WTC11 (cell line): ENCODE results near the gene MON2. TPM values are rescaled to one million over a fixed set of nuclear protein-coding genes. Genes with fewer than 3 reads are reported as not detected.

ENCODE experiments used
- ATAC-seq: fragments of 200-7000 bp; cut with Tn5 transposase; 2 replicates; pipeline ENCODE4 v1.10.0; 2021; ENCODE audit warnings: mild to moderate bottlenecking, moderate library complexity
- CTCF ChIA-PET: fragments of 300-600 bp; sonication (Branson Sonifier 250); formaldehyde crosslinking; loops from one replicate; lab custom pipeline; 2021; ENCODE audit warnings: antibody characterized with exemption; lab: Charles Lee
- POLR2A ChIA-PET: fragments of 350-600 bp; sonication (Branson Sonifier 250); formaldehyde crosslinking; loops from one replicate; lab custom pipeline; 2021; ENCODE audit warnings: antibody characterized with exemption; lab: Charles Lee
- DNase-seq: peaks from one replicate; pipeline ENCODE4 v3.0.0; 2021; ENCODE audit warnings: low spot score
- H3K27ac Mint-ChIP-seq: 2 replicates; pipeline ENCODE4 v1.8.0; 2021; ENCODE audit warnings: mixed read lengths
- H3K27me3 Mint-ChIP-seq: 2 replicates; pipeline ENCODE4 v1.8.0; 2021; ENCODE audit warnings: low read depth, mild to moderate bottlenecking, moderate library complexity, mixed read lengths
- H3K36me3 Mint-ChIP-seq: 2 replicates; pipeline ENCODE4 v1.8.0; 2021; ENCODE audit warnings: mixed read lengths
- H3K4me1 Mint-ChIP-seq: 2 replicates; pipeline ENCODE4 v1.8.0; 2022; ENCODE audit warnings: mixed read lengths
- H3K4me3 Mint-ChIP-seq: 2 replicates; pipeline ENCODE4 v1.8.0; 2021; ENCODE audit warnings: mild to moderate bottlenecking, moderate library complexity, mixed read lengths
- H3K9me3 Mint-ChIP-seq: 2 replicates; pipeline ENCODE4 v1.8.0; 2021; ENCODE audit warnings: mixed read lengths
- ATF1 ChIP-seq: sonication (generic); formaldehyde crosslinking; IDR thresholded peaks from 2 replicates; pipeline ENCODE4 v1.8.1; 2023; ENCODE audit warnings: mild to moderate bottlenecking, moderate library complexity, missing genetic modification reagents
- CDX4 ChIP-seq: fragments of 250-450 bp; sonication (Bioruptor Pico); IDR thresholded peaks from 2 replicates; pipeline ENCODE4 v1.9.0; 2021; ENCODE audit warnings: moderate library complexity, mild to moderate bottlenecking, inconsistent platforms, borderline replicate concordance
- CREM ChIP-seq: sonication (generic); formaldehyde crosslinking; IDR thresholded peaks from 2 replicates; pipeline ENCODE4 v1.8.1; 2022; ENCODE audit warnings: mild to moderate bottlenecking, missing genetic modification reagents, moderate library complexity
- E2F1 ChIP-seq: sonication (generic); formaldehyde crosslinking; IDR thresholded peaks from 2 replicates; pipeline ENCODE4 v1.8.0; 2022; ENCODE audit warnings: mild to moderate bottlenecking, missing genetic modification reagents
- ETV6 ChIP-seq: sonication (generic); formaldehyde crosslinking; IDR thresholded peaks from 2 replicates; pipeline ENCODE4 v1.8.1; 2022; ENCODE audit warnings: mild to moderate bottlenecking, missing genetic modification reagents
- HMGA2 ChIP-seq: fragments of 250-450 bp; sonication (Bioruptor Pico); IDR thresholded peaks from 2 replicates; pipeline ENCODE4 v1.4.0; 2021; ENCODE audit warnings: mild to moderate bottlenecking, moderate library complexity
- MXD4 ChIP-seq: fragments of 250-450 bp; sonication (Bioruptor Pico); IDR thresholded peaks from 2 replicates; pipeline ENCODE4 v1.8.0; 2021; ENCODE audit warnings: mild to moderate bottlenecking, moderate library complexity, borderline replicate concordance
- NFYB ChIP-seq: sonication (generic); formaldehyde crosslinking; conservative IDR thresholded peaks from 2 replicates; pipeline ENCODE4 v1.8.0; 2022; ENCODE audit warnings: low read depth, missing genetic modification reagents
- NR2C2 ChIP-seq: sonication (generic); formaldehyde crosslinking; IDR thresholded peaks from 2 replicates; pipeline ENCODE4 v1.8.0; 2022; ENCODE audit warnings: mild to moderate bottlenecking, missing genetic modification reagents
- RELA ChIP-seq: sonication (generic); formaldehyde crosslinking; IDR thresholded peaks from 2 replicates; pipeline ENCODE4 v1.8.1; 2022; ENCODE audit warnings: missing genetic modification reagents, mild to moderate bottlenecking, borderline replicate concordance
- SMAD3 ChIP-seq: sonication (generic); formaldehyde crosslinking; IDR thresholded peaks from 2 replicates; pipeline ENCODE4 v1.8.0; 2022; ENCODE audit warnings: missing genetic modification reagents, mild to moderate bottlenecking, borderline replicate concordance
- STAT6 ChIP-seq: sonication (generic); formaldehyde crosslinking; conservative IDR thresholded peaks from 2 replicates; pipeline ENCODE4 v1.8.1; 2023; ENCODE audit warnings: mild to moderate bottlenecking, low read depth, missing genetic modification reagents, moderate library complexity
- USF1 ChIP-seq: sonication (generic); formaldehyde crosslinking; IDR thresholded peaks from 2 replicates; pipeline ENCODE4 v1.8.0; 2022; ENCODE audit warnings: mild to moderate bottlenecking, missing genetic modification reagents
- USF2 ChIP-seq: sonication (generic); formaldehyde crosslinking; IDR thresholded peaks from 2 replicates; pipeline ENCODE4 v1.8.1; 2023; ENCODE audit warnings: mild to moderate bottlenecking, missing genetic modification reagents, moderate library complexity
- ZBTB21 ChIP-seq: sonication (generic); formaldehyde crosslinking; IDR thresholded peaks from 2 replicates; pipeline ENCODE4 v1.8.1; 2023; ENCODE audit warnings: mild to moderate bottlenecking, missing genetic modification reagents, borderline replicate concordance
- ZBTB43 ChIP-seq: sonication (generic); formaldehyde crosslinking; IDR thresholded peaks from 2 replicates; pipeline ENCODE4 v1.8.1; 2023; ENCODE audit warnings: mild to moderate bottlenecking, missing genetic modification reagents
- ZNF121 ChIP-seq: sonication (generic); formaldehyde crosslinking; IDR thresholded peaks from 2 replicates; pipeline ENCODE4 v1.8.0; 2023; ENCODE audit warnings: missing genetic modification reagents
- ZNF219 ChIP-seq: sonication (generic); formaldehyde crosslinking; IDR thresholded peaks from 2 replicates; pipeline ENCODE4 v1.8.0; 2023; ENCODE audit warnings: missing genetic modification reagents, mild to moderate bottlenecking, borderline replicate concordance
- ZNF317 ChIP-seq: sonication (generic); formaldehyde crosslinking; IDR thresholded peaks from 2 replicates; pipeline ENCODE4 v1.8.1; 2023; ENCODE audit warnings: low read depth, mild to moderate bottlenecking, moderate library complexity, missing genetic modification reagents, borderline replicate concordance
- ZNF512 ChIP-seq: sonication (generic); formaldehyde crosslinking; IDR thresholded peaks from 2 replicates; pipeline ENCODE4 v1.8.1; 2022; ENCODE audit warnings: missing genetic modification reagents, borderline replicate concordance
- ZSCAN18 ChIP-seq: fragments of 250-450 bp; sonication (Bioruptor Pico); IDR thresholded peaks from 2 replicates; pipeline ENCODE4 v2.1.2; 2022; ENCODE audit warnings: mild to moderate bottlenecking, moderate library complexity
- total RNA-seq: library from RNA; stranded (reverse); gene quantifications from 3 replicates; pipeline ENCODE4 v1.2.3, GENCODE V29; 2021

The MON2 gene
- total RNA-seq, 1 experiment from 2014 or later = 25.8 TPM

GRCh38 chr12:62481843-62482540 is 15.4 kb downstream of the MON2 start (continued):
- TF ChIP-seq ZSCAN18 (CRISPR knock-in tag) (no peak), ZBTB21 (CRISPR knock-in tag) (no peak), NFYB (no peak), SMAD3 (no peak), E2F1 (CRISPR knock-in tag) (no peak), RELA (no peak), CREM (no peak), USF1 (CRISPR knock-in tag) (no peak), ZBTB43 (CRISPR knock-in tag) (no peak)

- POLR2A ChIA-PET = no interaction called here
- no peak overlapping the region for H3K4me3 Mint-ChIP-seq
- 0 out of 2 replicates have a peak, but pooled peaks cover 3% of the 10 kb centered on the region for H3K9me3 Mint-ChIP-seq
- H3K4me1 Mint-ChIP-seq = no peaks in the 10 kb centered on the region
- DNase-seq (no peak), ATAC-seq (no peak)
- peaks cover 5% of the 10 kb centered on the region; the same call in 1 of the 2 replicates for H3K36me3 Mint-ChIP-seq
- no peaks in the 10 kb centered on the region for H3K27me3 Mint-ChIP-seq
- TF ChIP-seq ZNF317 (CRISPR knock-in tag) (no peak), RELA (no peak), ZNF512 (CRISPR knock-in tag) (no peak), ATF1 (CRISPR knock-in tag) (no peak), ZNF121 (CRISPR knock-in tag) (peak; percentile 60; the same call in 1 of the 2 replicates)
- H3K27ac Mint-ChIP-seq = no peak overlapping the region
- CTCF ChIA-PET = no interaction called here
Observed at GRCh38 chr12:62482769-62483168, 16.1 kb downstream of the MON2 start.

- H3K4me3 Mint-ChIP-seq = no peak overlapping the region
- no peaks in the 10 kb centered on the region for H3K4me1 Mint-ChIP-seq
- POLR2A ChIA-PET = no interaction called here
- H3K27ac Mint-ChIP-seq = no peak overlapping the region; the same call in 1 of the 2 replicates
- ATAC-seq (no peak), DNase-seq (no peak)
- CTCF ChIA-PET = no interaction called here
- peaks cover 5% of the 10 kb centered on the region; the same call in 1 of the 2 replicates for H3K36me3 Mint-ChIP-seq
- 0 out of 2 replicates have a peak, but pooled peaks cover 3% of the 10 kb centered on the region for H3K9me3 Mint-ChIP-seq
- no peaks in the 10 kb centered on the region for H3K27me3 Mint-ChIP-seq
- TF ChIP-seq HMGA2 (CRISPR knock-in tag) (no peak), MXD4 (no peak), USF2 (CRISPR knock-in tag) (no peak), NR2C2 (CRISPR knock-in tag) (no peak), ZNF219 (CRISPR knock-in tag) (no peak), STAT6 (CRISPR knock-in tag) (no peak), CDX4 (CRISPR knock-in tag) (no peak), ZNF317 (CRISPR knock-in tag) (no peak), ETV6 (no peak)
Observed at GRCh38 chr12:62484233-62484632, 17.6 kb downstream of the MON2 start.
